H1 (cell line): ENCODE data around the gene PPAN. TPM values are rescaled to one million over a fixed set of nuclear protein-coding genes. Genes with fewer than 3 reads are reported as not detected.

Experiments
- polyA plus RNA-seq, 7 experiments: library from polyadenylated mRNA; depleted of rRNA in 3 of 7; stranded (reverse) in 5 of 7; unstranded in 2 of 7; fragments of >200 nt in 5 of 7; fragments of 200-250 nt in 2 of 7; gene quantifications; 1 replicate in 5 of 7; 2 replicates in 1 of 7; 4 replicates in 1 of 7; pipeline versions ENCODE4 v1.2.1 to v1.2.3, GENCODE V29; 2011 to 2013; ENCODE audit warnings: missing spikeins in 2 of 7, mixed read lengths in 2 of 7
- small RNA-seq: library from polyadenylated mRNA; stranded (forward); fragments of <200 nt; extraction: miRNeasy Mini kit (QIAGEN cat#:217004); gene quantifications from one replicate; pipeline ENCODE3, GENCODE V24; 2013; ENCODE audit not compliant: insufficient read depth
- total RNA-seq: library from RNA; stranded (reverse); fragmentation: NEBNext Ultra II Directional; extraction: Animal tissue kit (Norgen Biotek cat#: 25700); gene quantifications from 2 replicates; pipeline ENCODE4 v1.2.1, GENCODE V29; 2021

PPAN gene
- total and polyA plus RNA-seq, 2 of the 8 experiments (the other 6 are each of a cell fraction or from before 2014, with no cell fraction given): 48.8 to 74.4 TPM

Small RNA genes within 50 kb of the gene (small RNA-seq; reads per million reads assigned to genes)
- 126 reads per million, percentile 98 among the genes with 10 or more reads in this experiment for gene SNORD105
- gene SNORD105B: 86.9 reads per million, percentile 97 among the genes with 10 or more reads in this experiment

Other genes starting within 250 kb of the PPAN start
- gene OLFM2, start 169.8 kb upstream of the PPAN start, total RNA-seq: 68.2 and 72.0 TPM in 2 replicates
- 151 and 238 TPM in 2 replicates for gene OLFM2, start 169.8 kb upstream of the PPAN start, polyA plus RNA-seq (2011; rRNA removed)
- gene COL5A3, start 95.9 kb upstream of the PPAN start, total RNA-seq: 0.74 and 0.75 TPM in 2 replicates
- gene COL5A3, start 95.9 kb upstream of the PPAN start, polyA plus RNA-seq (2011; rRNA removed): 0.67 and 1.2 TPM in 2 replicates
- not detected in 2 replicates for gene RDH8, start 92.9 kb upstream of the PPAN start, total RNA-seq
- gene RDH8, start 92.9 kb upstream of the PPAN start, polyA plus RNA-seq (2011; rRNA removed): 0.38 and 0.58 TPM in 2 replicates
- 24.5 and 25.3 TPM in 2 replicates for gene SHFL, start 20.0 kb upstream of the PPAN start, total RNA-seq
- 37.1 and 47.0 TPM in 2 replicates for gene SHFL, start 20.0 kb upstream of the PPAN start, polyA plus RNA-seq (2011; rRNA removed)
- gene ANGPTL6, start 3.7 kb upstream of the PPAN start, total RNA-seq: not detected in 2 replicates
- 0.20 and 0.38 TPM in 2 replicates for gene ANGPTL6, start 3.7 kb upstream of the PPAN start, polyA plus RNA-seq (2011; rRNA removed)
- 17.8 and 18.0 TPM in 2 replicates for gene P2RY11, start 5.3 kb downstream of the PPAN start, total RNA-seq
- gene P2RY11, start 5.3 kb downstream of the PPAN start, polyA plus RNA-seq (2011; rRNA removed): 9.2 and 16.2 TPM in 2 replicates
- 281 and 284 TPM in 2 replicates for gene EIF3G, start 13.5 kb downstream of the PPAN start, total RNA-seq
- 238 and 426 TPM in 2 replicates for gene EIF3G, start 13.5 kb downstream of the PPAN start, polyA plus RNA-seq (2011; rRNA removed)
- 208 and 210 TPM in 2 replicates for gene DNMT1, start 88.6 kb downstream of the PPAN start, total RNA-seq
- 101 and 121 TPM in 2 replicates for gene DNMT1, start 88.6 kb downstream of the PPAN start, polyA plus RNA-seq (2011; rRNA removed)
- gene S1PR2, start 125.0 kb downstream of the PPAN start, total RNA-seq: 18.7 and 19.4 TPM in 2 replicates
- 16.2 and 17.5 TPM in 2 replicates for gene S1PR2, start 125.0 kb downstream of the PPAN start, polyA plus RNA-seq (2011; rRNA removed)
- 82.3 and 90.7 TPM in 2 replicates for gene MRPL4, start 145.9 kb downstream of the PPAN start, total RNA-seq
- gene MRPL4, start 145.9 kb downstream of the PPAN start, polyA plus RNA-seq (2011; rRNA removed): 187 and 282 TPM in 2 replicates
- 3.8 and 4.0 TPM in 2 replicates for gene ICAM1, start 164.8 kb downstream of the PPAN start, total RNA-seq
- 5.2 and 9.4 TPM in 2 replicates for gene ICAM1, start 164.8 kb downstream of the PPAN start, polyA plus RNA-seq (2011; rRNA removed)
- gene ICAM4, start 180.6 kb downstream of the PPAN start, total RNA-seq: 1.3 and 1.5 TPM in 2 replicates
- 4.1 and 6.3 TPM in 2 replicates for gene ICAM4, start 180.6 kb downstream of the PPAN start, polyA plus RNA-seq (2011; rRNA removed)
- 1.9 and 4.8 TPM in 2 replicates for gene ICAM5, start 183.6 kb downstream of the PPAN start, total RNA-seq
- gene ICAM5, start 183.6 kb downstream of the PPAN start, polyA plus RNA-seq (2011; rRNA removed): 3.9 and 9.0 TPM in 2 replicates
- gene ZGLP1, start 203.5 kb downstream of the PPAN start, total RNA-seq: 4.6 and 5.1 TPM in 2 replicates
- gene ZGLP1, start 203.5 kb downstream of the PPAN start, polyA plus RNA-seq (2011; rRNA removed): 4.2 and 8.2 TPM in 2 replicates
- gene FDX2, start 209.7 kb downstream of the PPAN start, total RNA-seq: 27.0 and 27.8 TPM in 2 replicates
- 64.4 and 80.2 TPM in 2 replicates for gene FDX2, start 209.7 kb downstream of the PPAN start, polyA plus RNA-seq (2011; rRNA removed)
- gene RAVER1, start 227.2 kb downstream of the PPAN start, total RNA-seq: 70.5 and 72.4 TPM in 2 replicates
- gene RAVER1, start 227.2 kb downstream of the PPAN start, polyA plus RNA-seq (2011; rRNA removed): 5.7 and 17.1 TPM in 2 replicates
- gene ICAM3, start 233.3 kb downstream of the PPAN start, total RNA-seq: 16.5 TPM in 2 replicates
- gene ICAM3, start 233.3 kb downstream of the PPAN start, polyA plus RNA-seq (2011; rRNA removed): 15.4 and 18.9 TPM in 2 replicates